Activated effector memory CD4-positive, alpha-beta T cell treated with Interleukin-2 at 50 U/mL for 16 hours (primary cell): ENCODE data around the gene EHBP1.

Experiments used
- DNase-seq: peaks from one replicate; pipeline ENCODE4 v3.0.0-alpha.2; 2020

EHBP1 gene

GRCh38 chr2:63092857-63093256 is 387.3 kb downstream of the EHBP1 start:
- DNase-seq, result no peak

- DNase-seq, result no peak
These were observed 388.0 kb downstream of the EHBP1 start for GRCh38 chr2:63093502-63093901.
